ENCODE results near the gene TRIM8.
A peak's percentile ranks its signal among the peaks of the same experiment; 100 is the strongest.

TRIM8 gene

GRCh38 chr10:102632394-102633111, 11.7 kb upstream of the TRIM8 start:
- H3K4me3 ChIP-seq (ENCODE audit: low read depth, low read length) = no peak overlapping the region
- no peak for DNase-seq (ENCODE audit: low read depth, low spot score)
- ChIA-PET POLR2A (interaction anchor here (1.3 kb wide), 1 partner anchor 9 kb away, joined by 3 read pairs; no protein-coding TSS in a partner anchor), CTCF (interaction anchor here (0.9 to 1.8 kb wide), 6 partner anchors 11 to 128 kb away, joined by 3 to 11 read pairs (median 3); partner anchors contain the start of genes SUFU and TRIM8)
- TF ChIP-seq CTCF (IDR thresholded peaks at IDR 0.05; ENCODE audit: insufficient read depth, low read length, missing control alignments) = peak; percentile 2

- no peak for TF ChIP-seq CTCF (IDR thresholded peaks at IDR 0.05; ENCODE audit: insufficient read depth, low read length, missing control alignments)
- ChIA-PET CTCF (interaction anchor here (0.8 to 1.8 kb wide), 2 partner anchors 12 to 38 kb away, joined by 3 to 11 read pairs; partner anchors contain the start of gene TRIM8), POLR2A (interaction anchor here (1.3 kb wide), 1 partner anchor 9 kb away, joined by 3 read pairs; no protein-coding TSS in a partner anchor)
- no peak overlapping the region for H3K4me3 ChIP-seq (ENCODE audit: low read depth, low read length)
- DNase-seq (ENCODE audit: low read depth, low spot score) = no peak
Measured at GRCh38 chr10:102633287-102633686, 11.0 kb upstream of the TRIM8 start.

GRCh38 chr10:102633848-102634247, 10.4 kb upstream of the TRIM8 start:
- POLR2A ChIA-PET = no interaction called here
- DNase-seq (ENCODE audit: low read depth, low spot score) = no peak
- no peak overlapping the region for H3K4me3 ChIP-seq (ENCODE audit: low read depth, low read length)
- no peak for TF ChIP-seq CTCF (IDR thresholded peaks at IDR 0.05; ENCODE audit: insufficient read depth, low read length, missing control alignments)
- CTCF ChIA-PET = interaction anchor here (0.8 kb wide), 1 partner anchor 38 kb away, joined by 3 read pairs; no protein-coding TSS in a partner anchor

- DNase-seq (ENCODE audit: low read depth, low spot score) = no peak
- TF ChIP-seq CTCF (IDR thresholded peaks at IDR 0.05; ENCODE audit: insufficient read depth, low read length, missing control alignments) = no peak
- no peak overlapping the region for H3K4me3 ChIP-seq (ENCODE audit: low read depth, low read length)
- ChIA-PET POLR2A (no interaction called here), CTCF (interaction anchor here (1.2 to 1.6 kb wide), 2 partner anchors 10 to 130 kb away, joined by 5 to 8 read pairs; partner anchors contain the start of genes SUFU and TRIM8)
Measured at GRCh38 chr10:102634686-102635085, 9.6 kb upstream of the TRIM8 start.

- H3K4me3 ChIP-seq (ENCODE audit: low read depth, low read length) = no peak overlapping the region
- POLR2A ChIA-PET = no interaction called here
- CTCF ChIA-PET = interaction anchor here (0.7 to 1.6 kb wide), 3 partner anchors 9 to 138 kb away, joined by 4 to 8 read pairs (median 5); partner anchors contain the start of genes SUFU and TRIM8
- DNase-seq (ENCODE audit: low read depth, low spot score) = no peak
- no peak for TF ChIP-seq CTCF (IDR thresholded peaks at IDR 0.05; ENCODE audit: insufficient read depth, low read length, missing control alignments)
Measured at GRCh38 chr10:102635377-102635776, 8.9 kb upstream of the TRIM8 start.

GRCh38 chr10:102639537-102639936, 4.7 kb upstream of the TRIM8 start:
- ChIA-PET POLR2A (no interaction called here), CTCF (interaction anchor here (1.3 kb wide), 2 partner anchors 42 to 137 kb away, joined by 3 read pairs; partner anchors contain the start of gene ACTR1A)
- no peak overlapping the region for H3K4me3 ChIP-seq (ENCODE audit: low read depth, low read length)
- no peak for TF ChIP-seq CTCF (IDR thresholded peaks at IDR 0.05; ENCODE audit: insufficient read depth, low read length, missing control alignments)
- no peak for DNase-seq (ENCODE audit: low read depth, low spot score)

Measured in AG04449 (cell line).